T47D (cell line): ENCODE data around the gene ARHGAP45.

ENCODE experiments used
- DNase-seq, 2 experiments: peaks; one replicate each; pipeline versions ENCODE4 v3.0.0 to v3.0.0-alpha.2; 2011 to 2012; ENCODE audit warnings: low read depth in 1 of 2, low spot score in 1 of 2
- JUND ChIP-seq: IDR thresholded peaks from 2 replicates; pipeline ENCODE4 v1.6.1; 2012; ENCODE audit warnings: low read depth
- in situ Hi-C: cut with HindIII; loops from 2 replicates; pipeline ENCODE4 v1.10.0; 2016; ENCODE audit warnings: low sequenced_read_pairs, low pct_unique_long_range_greater_than_20kb

The ARHGAP45 gene

DNA sequence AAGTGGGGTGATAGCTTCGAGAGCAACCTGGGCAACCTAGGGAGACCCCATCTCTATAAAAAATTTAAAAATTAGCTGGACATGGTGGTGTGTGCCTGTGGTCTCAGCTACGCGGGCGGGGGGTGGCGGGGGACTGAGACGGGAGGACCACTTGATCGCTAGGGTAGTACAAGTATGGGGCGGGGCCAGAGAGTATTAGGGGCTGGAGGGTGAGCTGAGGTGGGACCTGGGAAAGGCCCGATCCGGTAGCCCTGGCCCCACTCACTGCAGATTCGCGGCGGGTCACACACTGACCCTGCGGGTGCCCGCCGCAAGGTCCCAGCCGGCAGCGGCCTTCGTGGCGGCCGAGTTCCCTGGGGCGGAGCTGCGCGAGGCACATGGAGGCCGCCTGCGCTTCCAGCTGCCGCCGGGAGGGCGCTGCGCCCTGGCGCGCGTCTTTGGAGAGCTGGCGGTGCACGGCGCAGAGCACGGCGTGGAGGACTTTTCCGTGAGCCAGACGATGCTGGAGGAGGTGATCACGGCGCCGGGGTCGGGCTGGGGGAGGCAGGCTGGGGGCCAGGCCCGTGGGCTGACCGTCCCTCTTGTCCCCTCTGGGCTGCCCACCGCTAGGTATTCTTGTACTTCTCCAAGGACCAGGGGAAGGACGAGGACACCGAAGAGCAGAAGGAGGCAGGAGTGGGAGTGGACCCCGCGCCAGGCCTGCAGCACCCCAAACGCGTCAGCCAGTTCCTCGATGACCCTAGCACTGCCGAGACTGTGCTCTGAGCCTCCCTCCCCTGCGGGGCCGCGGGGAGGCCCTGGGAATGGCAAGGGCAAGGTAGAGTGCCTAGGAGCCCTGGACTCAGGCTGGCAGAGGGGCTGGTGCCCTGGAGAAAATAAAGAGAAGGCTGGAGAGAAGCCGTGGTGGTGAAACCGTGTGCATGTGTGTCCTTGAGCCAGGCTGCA, 2.0 kb upstream of the ARHGAP45 start:
- DNase-seq: peak; percentile 75 to 85
- in situ Hi-C loops: no loop called here
- TF ChIP-seq JUND: no peak

- DNase-seq: peak; percentile 77 to 78
- in situ Hi-C loops: no loop called here
- TF ChIP-seq JUND: no peak
Measured at GRCh38 chr19:1065606-1066109, 1.3 kb upstream of the ARHGAP45 start.

GRCh38 chr19:1066251-1066747, 668 bp upstream of the ARHGAP45 start:
- in situ Hi-C loops: no loop called here
- no peak for DNase-seq
- TF ChIP-seq JUND: no peak

- DNase-seq: no peak
- in situ Hi-C loops: no loop called here
- no peak for TF ChIP-seq JUND
Measured at GRCh38 chr19:1067341-1067957, 482 bp downstream of the ARHGAP45 start.

DNA sequence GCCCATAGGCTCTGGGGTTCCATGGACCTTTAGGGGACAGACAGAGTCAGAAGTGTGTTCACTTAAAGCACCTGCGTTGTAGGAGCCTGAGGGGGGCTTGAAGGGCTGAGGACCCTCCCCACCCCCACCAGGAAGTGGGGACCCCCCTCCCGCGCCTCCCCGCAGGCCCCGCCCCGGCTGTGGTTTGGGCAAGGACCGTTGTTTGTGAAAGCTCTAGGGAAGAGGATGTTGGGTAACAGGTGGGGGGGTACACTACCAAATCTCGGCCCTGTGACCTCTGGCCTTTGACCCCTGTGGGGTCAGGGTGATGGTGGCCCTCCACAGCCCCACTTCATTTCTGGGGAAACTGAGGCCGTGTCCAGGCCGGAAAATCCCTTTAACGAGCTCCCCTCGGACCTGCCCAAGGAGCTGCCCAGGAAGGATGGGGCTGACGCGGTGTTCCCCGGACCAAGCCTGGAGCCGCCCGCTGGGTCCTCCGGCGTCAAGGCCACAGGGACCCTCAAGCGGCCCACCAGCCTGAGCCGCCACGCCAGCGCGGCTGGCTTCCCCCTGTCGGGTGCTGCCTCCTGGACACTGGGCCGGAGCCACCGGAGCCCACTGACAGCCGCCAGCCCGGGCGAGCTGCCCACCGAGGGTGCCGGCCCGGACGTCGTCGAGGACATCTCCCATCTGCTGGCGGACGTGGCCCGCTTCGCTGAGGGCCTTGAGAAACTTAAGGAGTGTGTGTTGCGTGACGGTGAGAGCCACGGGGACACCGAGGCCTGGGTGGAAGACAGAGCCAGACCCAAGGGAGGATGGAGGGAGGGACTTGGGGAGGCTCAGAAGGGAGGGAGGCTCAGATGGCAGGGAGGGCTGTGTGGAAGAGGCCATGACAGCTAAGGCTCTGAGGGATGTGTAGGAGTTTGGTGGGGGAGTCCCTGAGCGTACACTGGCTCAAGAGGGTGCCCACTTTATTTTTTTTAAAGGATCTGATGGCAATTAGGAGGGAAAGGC, 1.3 kb downstream of the ARHGAP45 start:
- in situ Hi-C loops: no loop called here
- no peak for DNase-seq
- no peak for TF ChIP-seq JUND

DNA sequence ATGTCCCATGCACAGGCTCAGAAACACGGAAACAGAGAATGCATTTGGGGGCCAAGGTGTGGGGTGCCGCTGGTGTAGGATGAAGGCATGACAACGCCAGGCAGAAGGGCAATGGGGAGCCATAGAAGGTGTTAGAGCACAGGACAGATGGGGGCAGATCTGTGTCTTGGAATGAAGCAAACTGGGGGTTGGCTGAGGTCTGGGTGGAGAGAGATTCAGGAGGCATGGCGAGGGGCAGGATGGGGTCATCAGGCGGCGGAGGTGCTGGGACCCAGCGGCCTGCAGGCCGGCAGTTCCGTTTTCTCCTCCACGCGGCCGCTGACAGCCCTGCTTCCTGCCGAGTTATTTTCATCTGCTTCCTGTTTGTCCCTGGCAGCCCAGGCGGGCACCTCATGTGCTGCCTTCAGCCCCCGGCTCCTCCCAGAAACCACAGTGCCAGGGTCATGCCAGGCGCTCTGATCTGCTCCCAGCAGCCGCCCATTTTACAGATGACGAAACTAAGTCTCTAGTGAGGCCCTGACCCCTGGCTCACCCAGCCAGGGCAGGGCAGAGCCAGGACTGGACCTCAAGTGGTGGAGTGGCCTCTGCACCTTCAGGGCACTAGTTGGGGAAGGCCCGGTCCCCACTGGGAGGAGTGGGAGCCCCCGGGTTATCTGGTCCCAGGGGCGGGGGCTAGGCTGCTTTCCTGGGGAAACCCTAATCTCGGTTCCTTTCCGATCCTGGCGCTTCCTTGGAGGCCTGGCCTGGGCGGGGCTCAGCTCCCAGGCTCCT, 2.2 kb downstream of the ARHGAP45 start:
- no peak for TF ChIP-seq JUND
- in situ Hi-C loops: no loop called here
- DNase-seq: no peak

DNA sequence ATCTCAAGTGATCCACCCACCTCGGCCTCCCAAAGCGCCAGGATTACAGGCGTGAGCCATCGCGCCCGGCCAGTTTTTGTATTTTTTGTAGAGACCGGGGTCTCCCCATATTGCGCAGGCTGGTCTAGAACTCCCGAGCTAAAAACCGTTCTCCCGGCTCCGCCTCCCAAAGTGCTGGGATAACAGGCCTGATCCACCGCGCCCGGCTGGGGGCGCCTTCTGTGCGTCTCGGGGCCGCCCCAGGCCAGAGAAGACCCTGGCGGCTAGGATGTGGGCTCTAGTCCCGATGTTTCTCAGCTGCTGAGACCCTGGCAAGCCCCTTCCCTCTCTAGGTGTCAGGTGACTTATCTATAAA, 3.6 kb downstream of the ARHGAP45 start:
- in situ Hi-C loops: no loop called here
- no peak for TF ChIP-seq JUND
- DNase-seq: no peak

- TF ChIP-seq JUND: no peak
- no peak for DNase-seq
- in situ Hi-C loops: no loop called here
Measured at GRCh38 chr19:1070931-1071791, 4.2 kb downstream of the ARHGAP45 start.

GRCh38 chr19:1072371-1073015, 5.5 kb downstream of the ARHGAP45 start:
- TF ChIP-seq JUND: no peak
- DNase-seq: no peak
- in situ Hi-C loops: no loop called here
